Activated CD8-positive, alpha-beta memory T cell treated with anti-CD3 and anti-CD28 coated beads for 1 hour (primary cell): ENCODE measurements around the gene SOD2.
"Not testable (repeated sequence)": the region's sequence is repeated elsewhere in the genome, so short reads cannot be mapped to it uniquely, and the experiment has no call there.

ENCODE experiments used
- DNase-seq, 2 donors: peaks; one replicate each; pipeline ENCODE4 v3.0.0-alpha.2; 2020; ENCODE audit warnings: low read depth in 1 of 2; ENCODE audit errors: extremely low read depth in 1 of 2

Gene SOD2

DNA sequence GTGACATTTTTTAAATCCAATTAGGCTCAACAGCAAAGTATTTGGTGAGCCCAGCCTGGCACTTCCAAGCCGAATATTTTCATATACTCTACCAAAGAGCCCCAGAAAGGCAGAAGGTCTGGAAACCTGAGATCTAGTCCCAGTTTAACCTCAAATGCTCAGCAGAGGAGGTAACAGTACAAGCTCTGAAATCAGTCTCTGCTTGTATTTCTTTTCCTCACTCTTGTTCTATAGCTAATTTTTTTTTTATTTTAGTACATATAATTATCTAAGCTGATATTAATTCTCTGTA is 9.1 kb downstream of the SOD2 start:
- no peak for DNase-seq

GRCh38 chr6:159682810-159683209 is 10.2 kb downstream of the SOD2 start:
- no peak for DNase-seq

- no peak for DNase-seq
Measured at GRCh38 chr6:159682295-159682694, 10.7 kb downstream of the SOD2 start.

DNA sequence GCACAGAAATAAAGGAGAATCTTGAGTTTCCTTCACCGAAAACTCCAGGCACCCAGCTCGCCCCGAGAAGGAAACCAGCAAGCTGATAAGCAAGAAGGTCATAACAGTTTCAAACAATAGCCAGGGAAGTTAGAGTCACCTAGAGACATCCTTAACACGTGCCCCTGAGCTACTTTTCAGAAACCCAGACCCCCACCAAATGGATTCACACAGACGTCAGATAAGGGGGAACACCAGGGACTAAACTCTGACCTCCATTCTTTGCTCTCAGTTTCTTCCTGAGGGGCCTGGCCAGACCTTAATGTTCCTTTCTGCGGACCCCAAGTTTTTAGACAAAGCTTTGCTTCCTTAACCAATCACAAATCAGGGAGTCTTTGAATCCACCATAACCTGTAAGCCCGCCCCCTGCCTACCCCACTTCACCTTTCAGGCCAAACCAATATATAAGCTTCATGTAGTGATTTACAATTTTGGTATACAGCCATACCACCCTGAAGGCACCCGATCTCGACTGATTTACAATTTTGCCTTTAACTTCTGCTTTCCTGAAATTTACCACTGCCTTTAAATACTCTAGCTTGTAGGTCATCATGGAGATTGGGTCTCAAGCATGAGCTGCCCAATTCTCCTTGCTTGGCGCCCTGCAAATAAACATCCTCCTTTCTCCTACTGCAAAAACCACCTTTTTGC is 11.7 kb downstream of the SOD2 start:
- no peak for DNase-seq

DNA sequence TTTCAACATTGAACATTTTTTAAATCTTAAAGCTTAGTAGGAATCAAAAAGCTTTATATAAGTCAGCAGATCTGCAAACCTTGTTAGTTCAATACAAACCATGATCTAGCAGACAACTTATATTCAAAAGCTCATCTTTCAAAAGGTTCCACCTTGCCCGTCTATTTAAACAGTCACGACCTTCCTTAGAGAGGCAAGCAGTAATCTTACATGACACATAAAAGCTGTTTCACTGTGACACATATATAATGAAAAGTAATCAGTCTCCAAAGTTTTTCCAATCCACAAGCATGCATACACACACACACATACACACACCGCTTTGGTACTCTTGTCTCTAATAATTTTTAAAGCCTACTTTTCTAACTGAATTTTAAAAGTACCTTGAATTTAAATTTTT is 12.9 kb downstream of the SOD2 start:
- DNase-seq: no peak

- no peak for DNase-seq
Measured at GRCh38 chr6:159679091-159680077, 13.7 kb downstream of the SOD2 start.

DNA sequence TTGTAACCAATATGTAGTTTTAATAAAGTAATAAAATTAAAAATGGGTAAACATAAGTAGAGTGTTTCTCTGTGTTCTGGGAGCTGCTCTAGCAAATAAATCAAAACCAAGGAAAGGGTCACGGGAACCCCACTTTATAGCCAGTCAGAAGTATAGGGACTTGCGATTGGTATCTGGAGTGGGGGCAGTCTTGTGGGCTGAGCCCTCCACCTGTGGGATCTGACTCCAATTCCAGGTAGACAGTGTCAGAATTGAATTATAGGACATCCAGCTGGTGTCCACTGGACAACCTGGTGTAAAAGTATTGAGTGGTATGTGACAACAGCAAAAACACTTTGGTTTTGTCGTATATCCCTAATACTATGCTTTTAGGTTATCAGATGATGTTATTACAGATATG is 14.5 kb downstream of the SOD2 start:
- DNase-seq: no peak

DNA sequence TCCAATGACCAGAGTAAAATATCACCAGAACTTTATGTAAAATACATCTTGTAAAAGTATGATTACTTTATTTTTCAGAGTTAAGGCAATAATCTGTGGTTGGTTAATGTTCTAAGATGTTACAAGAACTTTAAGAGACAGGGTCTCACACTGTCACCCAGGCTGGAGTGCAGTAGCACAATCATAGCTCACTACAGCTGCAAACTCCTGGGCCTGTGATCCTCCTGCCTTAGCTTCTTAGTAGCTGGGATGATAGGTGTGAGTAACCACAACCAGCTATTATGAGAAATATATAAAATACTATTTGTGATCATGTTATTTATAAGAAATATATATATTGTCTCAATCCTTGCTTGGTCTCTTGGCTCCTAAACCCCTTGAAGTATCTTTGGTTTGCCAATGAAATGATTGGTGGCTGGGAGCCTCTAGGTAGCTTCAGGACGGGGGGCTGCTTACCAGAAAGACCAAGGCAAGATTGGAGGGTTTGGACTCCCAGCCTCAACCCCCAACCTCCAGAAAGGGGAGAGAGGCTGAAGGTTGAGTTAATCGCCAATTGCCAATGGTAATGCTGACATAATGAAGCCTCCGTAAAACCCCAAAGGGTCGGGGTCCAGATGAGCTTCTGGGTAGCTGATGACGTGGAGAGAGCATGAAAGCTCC is 15.4 kb downstream of the SOD2 start:
- no peak for DNase-seq

- no peak for DNase-seq
Measured at GRCh38 chr6:159676890-159677505, 16.0 kb downstream of the SOD2 start.

- DNase-seq: not testable (repeated sequence)
Measured at GRCh38 chr6:159676236-159676635, 16.8 kb downstream of the SOD2 start.

DNA sequence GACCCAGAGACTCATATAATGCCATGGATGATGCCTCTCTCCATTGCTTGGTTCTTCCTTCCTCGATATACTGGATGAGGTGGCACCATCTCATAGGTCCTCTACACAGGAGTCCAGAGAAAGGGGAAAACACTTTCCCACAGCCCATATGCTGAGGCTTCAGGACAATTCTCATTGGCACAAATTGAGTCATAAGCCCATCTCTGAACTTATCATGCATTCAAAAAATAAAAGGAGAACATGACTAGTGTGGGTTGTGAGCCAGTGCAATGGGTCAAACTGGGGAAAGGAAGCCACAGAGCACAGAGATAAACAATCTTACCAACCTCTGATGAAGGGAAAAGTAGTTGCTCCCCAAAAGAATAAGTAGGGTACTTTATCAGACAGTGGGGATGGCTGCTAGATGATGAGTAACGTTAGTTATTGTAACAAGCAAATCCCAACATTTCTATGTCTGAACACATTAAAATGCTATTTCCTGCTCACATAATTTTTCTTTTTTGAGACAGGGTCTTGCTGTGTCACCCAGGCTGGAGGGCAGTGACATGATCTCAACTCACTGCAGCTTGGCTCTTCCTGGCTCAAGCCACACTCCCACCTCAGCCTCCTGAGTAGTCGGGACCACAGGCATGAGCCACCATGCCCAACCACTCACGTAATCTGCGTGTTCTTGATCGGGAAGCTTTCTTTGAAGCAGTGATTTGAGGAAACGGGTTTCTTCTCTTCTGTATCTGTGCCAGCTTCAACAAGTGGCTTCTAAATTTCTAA is 27.0 kb downstream of the SOD2 start:
- DNase-seq: no peak

- not testable (repeated sequence) for DNase-seq
Measured at GRCh38 chr6:159663368-159663889, 29.6 kb downstream of the SOD2 start.

- not testable (repeated sequence) for DNase-seq
Measured at GRCh38 chr6:159661977-159662376, 31.1 kb downstream of the SOD2 start.

DNA sequence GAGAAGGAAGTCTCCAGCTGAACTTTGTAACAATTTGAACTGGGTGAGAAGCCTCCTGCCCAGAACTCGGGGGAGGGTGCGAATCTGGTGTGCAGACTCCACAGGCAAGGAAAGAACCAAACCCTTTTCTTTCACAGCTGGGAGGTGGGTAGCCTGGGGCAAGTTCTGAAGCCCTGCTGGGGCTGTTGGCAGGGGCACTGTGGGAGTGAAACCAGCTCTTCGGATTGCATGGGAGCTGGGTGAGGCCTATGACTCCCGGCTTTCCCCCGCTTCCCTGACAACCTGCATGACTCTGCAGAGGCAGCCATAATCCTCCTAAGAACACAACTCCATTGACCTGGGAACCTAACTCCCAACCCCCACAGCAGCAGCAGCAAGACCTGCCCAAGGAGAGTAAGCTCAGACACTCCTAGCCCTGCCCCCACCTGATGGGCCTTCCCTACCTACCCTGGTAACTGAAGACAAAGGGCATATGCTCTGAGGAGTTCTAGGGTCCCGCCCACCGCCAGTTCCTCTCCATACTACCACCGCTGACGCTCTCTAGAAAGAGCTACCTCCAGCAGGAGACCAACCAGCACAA is 37.5 kb downstream of the SOD2 start:
- DNase-seq: no peak

DNA sequence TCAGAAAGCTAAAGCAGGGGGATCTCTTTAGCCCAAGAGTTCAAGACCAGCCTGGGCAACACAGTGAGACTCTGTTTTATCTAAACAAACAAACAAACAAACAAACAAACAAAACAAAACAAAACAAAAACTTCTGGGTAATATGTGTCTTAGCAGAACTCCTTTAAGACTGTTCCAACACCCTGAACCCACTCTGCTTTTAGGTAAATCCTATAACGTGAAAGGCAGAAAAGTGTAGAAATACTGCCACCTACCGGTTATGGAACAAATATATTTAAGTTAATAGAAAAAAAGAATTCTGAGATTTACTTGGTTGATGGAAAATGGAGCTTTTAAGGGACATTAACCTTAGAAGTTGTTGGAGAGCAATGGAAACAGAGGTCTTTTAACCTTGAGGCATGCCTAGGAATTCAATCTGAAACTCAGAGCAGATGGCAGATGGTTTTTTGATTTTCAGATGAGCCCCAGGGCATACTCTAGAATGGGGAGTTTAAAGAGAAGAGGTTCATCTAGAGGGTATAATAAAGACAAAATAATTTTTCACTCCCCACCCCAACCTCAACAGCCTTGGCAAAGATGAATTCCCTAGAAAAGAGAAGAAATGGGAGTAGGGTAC is 38.5 kb downstream of the SOD2 start:
- no peak for DNase-seq

- DNase-seq: no peak
Measured at GRCh38 chr6:159650314-159650713, 42.7 kb downstream of the SOD2 start.

DNA sequence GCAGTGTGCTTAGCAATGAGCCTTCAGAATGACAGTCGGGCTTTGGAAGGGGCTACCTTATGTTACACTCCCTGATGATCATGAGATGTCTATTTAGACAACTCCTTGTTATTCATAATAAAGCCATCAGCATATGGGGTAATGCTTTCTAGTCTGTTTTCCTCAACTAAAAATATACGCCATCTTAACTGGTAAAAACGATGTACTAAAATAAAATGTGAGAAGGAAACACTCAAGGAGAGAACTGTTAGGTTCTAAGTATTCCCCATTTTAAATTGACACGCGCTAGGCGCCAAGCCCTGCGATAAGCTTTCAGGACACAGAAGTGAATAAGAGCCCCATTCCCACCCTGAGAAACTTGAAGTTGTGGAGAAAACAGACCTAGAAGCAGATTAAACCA is 43.6 kb downstream of the SOD2 start:
- no peak for DNase-seq

GRCh38 chr6:159646733-159647132 is 46.3 kb downstream of the SOD2 start:
- no peak for DNase-seq

- DNase-seq: no peak
Measured at GRCh38 chr6:159646116-159646515, 46.9 kb downstream of the SOD2 start.

- no peak for DNase-seq
Measured at GRCh38 chr6:159645640-159646039, 47.4 kb downstream of the SOD2 start.
